Endothelial cell of umbilical vein (primary cell): ENCODE data around the gene SAMD11.

ENCODE experiments used
- EZH2 ChIP-seq: IDR thresholded peaks from 2 replicates; pipeline ENCODE4 v1.6.1; 2012; ENCODE audit warnings: borderline replicate concordance, low read depth, mild to moderate bottlenecking, moderate library complexity, low read length, inconsistent platforms; ENCODE audit not compliant: severe bottlenecking
- FOS ChIP-seq: IDR thresholded peaks from 2 replicates; pipeline ENCODE4 v1.6.1; 2011; ENCODE audit warnings: mild to moderate bottlenecking, low read length, moderate library complexity, borderline replicate concordance; ENCODE audit not compliant: insufficient read depth
- MYC ChIP-seq: IDR thresholded peaks from one replicate; pipeline ENCODE4 v1.6.1; 2011; ENCODE audit warnings: mild to moderate bottlenecking, low read depth, low read length
- POLR2A ChIP-seq: IDR thresholded peaks from 2 replicates; pipeline ENCODE4 v1.6.1; 2012; ENCODE audit warnings: low read depth, mild to moderate bottlenecking, control low read depth, low read length
- POLR2AphosphoS5 ChIP-seq: IDR thresholded peaks from 2 replicates; pipeline ENCODE4 v1.6.1; 2012; ENCODE audit warnings: low read depth, mild to moderate bottlenecking, control low read depth, low read length, moderate library complexity; ENCODE audit not compliant: insufficient read depth
- TF ChIP-seq, protein P1 (sequence below), 2 donors: IDR thresholded peaks; 1 replicate in 1 of 2; 2 replicates in 1 of 2; pipeline ENCODE4 v1.5.1; 2011; ENCODE audit warnings: low read length in 2 of 2, mild to moderate bottlenecking in 2 of 2, moderate library complexity in 2 of 2, control low read depth in 1 of 2, inconsistent platforms in 1 of 2, low read depth in 1 of 2; ENCODE audit not compliant: insufficient read depth in 1 of 2; ENCODE audit errors: extremely low read depth in 1 of 2

GRCh38 chr1:966135-966703, 42.5 kb downstream of the SAMD11 start, which contains the start of gene PLEKHN1:
- TF ChIP-seq, protein P1, sequence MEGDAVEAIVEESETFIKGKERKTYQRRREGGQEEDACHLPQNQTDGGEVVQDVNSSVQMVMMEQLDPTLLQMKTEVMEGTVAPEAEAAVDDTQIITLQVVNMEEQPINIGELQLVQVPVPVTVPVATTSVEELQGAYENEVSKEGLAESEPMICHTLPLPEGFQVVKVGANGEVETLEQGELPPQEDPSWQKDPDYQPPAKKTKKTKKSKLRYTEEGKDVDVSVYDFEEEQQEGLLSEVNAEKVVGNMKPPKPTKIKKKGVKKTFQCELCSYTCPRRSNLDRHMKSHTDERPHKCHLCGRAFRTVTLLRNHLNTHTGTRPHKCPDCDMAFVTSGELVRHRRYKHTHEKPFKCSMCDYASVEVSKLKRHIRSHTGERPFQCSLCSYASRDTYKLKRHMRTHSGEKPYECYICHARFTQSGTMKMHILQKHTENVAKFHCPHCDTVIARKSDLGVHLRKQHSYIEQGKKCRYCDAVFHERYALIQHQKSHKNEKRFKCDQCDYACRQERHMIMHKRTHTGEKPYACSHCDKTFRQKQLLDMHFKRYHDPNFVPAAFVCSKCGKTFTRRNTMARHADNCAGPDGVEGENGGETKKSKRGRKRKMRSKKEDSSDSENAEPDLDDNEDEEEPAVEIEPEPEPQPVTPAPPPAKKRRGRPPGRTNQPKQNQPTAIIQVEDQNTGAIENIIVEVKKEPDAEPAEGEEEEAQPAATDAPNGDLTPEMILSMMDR (IDR thresholded peaks at IDR 0.05; ENCODE audit: extremely low read depth in 1 of 2, insufficient read depth in 1 of 2, low read depth in 1 of 2, low read length in 2 of 2) = no peak
- TF ChIP-seq EZH2 (no peak), POLR2A (no peak), MYC (no peak), FOS (peak; percentile 9), POLR2AphosphoS5 (no peak)
